ENCODE data around the gene FAM161A. TPM values are rescaled to one million over a fixed set of nuclear protein-coding genes. Genes with fewer than 3 reads are reported as not detected.
A peak's percentile ranks its signal among the peaks of the same experiment; 100 is the strongest.

Gene FAM161A
- total RNA-seq, 2 experiments from 2014 or later = 0.91 to 1.0 TPM

GRCh38 chr2:61888267-61889055 lies 34.6 kb upstream of the FAM161A start, which contains the start of gene CCT4:
Gene CCT4, minus strand, starts transcription at chr2:61888656. Its CDS starts 149 bp downstream, at chr2:61888507.
- peak within 1 kb of the TSS; percentile 100 for H3K27ac Mint-ChIP-seq
- ATAC-seq (ENCODE audit: poor library complexity) = peak; percentile 79
- POLR2A ChIA-PET = no interaction called here

GRCh38 chr2:61887717-61888266 lies 33.9 kb upstream of the FAM161A start:
- Histone ChIP-seq H3K4me1 (ENCODE audit: insufficient read depth, low read length) (peaks cover 19% of the 10 kb centered on the region), H3K27ac (ENCODE audit: low read depth in 1 of 2, low read length in 2 of 2) (peak overlapping the region; percentile 90 to 98), H3K4me3 (ENCODE audit: low read length) (peak overlapping the region; percentile 79), H3K36me3 (ENCODE audit: insufficient read depth, low read length) (peaks cover 34% of the 10 kb centered on the region), H3K9me3 (ENCODE audit: control insufficient read depth in 1 of 2, insufficient read depth in 1 of 2, low read length in 2 of 2) (no peaks in the 10 kb centered on the region), H3K27me3 (ENCODE audit: control insufficient read depth in 1 of 2, insufficient read depth in 2 of 2, low read length in 2 of 2) (no peaks in the 10 kb centered on the region)
- ChIA-PET POLR2A (no interaction called here), CTCF (interaction anchor here (1.0 kb wide), 2 partner anchors 11 to 34 kb away, joined by 3 read pairs; partner anchors contain the start of gene FAM161A)
- ATAC-seq (ENCODE audit: poor library complexity) (peak; percentile 25), DNase-seq (peak in 4 of 14 experiments; percentile 5 to 46 (median 16))
- Mint-ChIP-seq H3K9me3 (no peaks in the 10 kb centered on the region), H3K27ac (peak overlapping the region; percentile 100), H3K4me3 (peak overlapping the region; percentile 100), H3K36me3 (ENCODE audit: low read depth) (peaks cover 53% of the 10 kb centered on the region), H3K27me3 (no peaks in the 10 kb centered on the region), H3K4me1 (ENCODE audit: low read depth) (peaks cover 38% of the 10 kb centered on the region)
- intact Hi-C loops (cut with DNase I, micrococcal nuclease) = loop anchor here (1.0 to 10.0 kb wide), 8 partner anchors 17 to 820 kb away; partner anchors contain the start of genes FAM161A (in 2 of the 2), B3GNT2 (in 1 of the 2), COMMD1 (in 1 of the 2) and SANBR (in 1 of the 2)
- TF ChIP-seq CTCF (IDR thresholded peaks at IDR 0.05) = no peak

More at GRCh38 chr2:61888267-61889055, 34.6 kb upstream of the FAM161A start, which contains the start of gene CCT4:
- Histone ChIP-seq H3K4me1 (ENCODE audit: insufficient read depth, low read length) (peaks cover 19% of the 10 kb centered on the region), H3K9me3 (ENCODE audit: control insufficient read depth in 1 of 2, insufficient read depth in 1 of 2, low read length in 2 of 2) (no peaks in the 10 kb centered on the region), H3K36me3 (ENCODE audit: insufficient read depth, low read length) (peaks cover 28% of the 10 kb centered on the region), H3K4me3 (ENCODE audit: low read length) (peak within 1 kb of the TSS; percentile 79), H3K27ac (ENCODE audit: low read depth in 1 of 2, low read length in 2 of 2) (peak within 1 kb of the TSS; percentile 90 to 98), H3K27me3 (ENCODE audit: control insufficient read depth in 1 of 2, insufficient read depth in 2 of 2, low read length in 2 of 2) (no peaks in the 10 kb centered on the region)
- Mint-ChIP-seq H3K4me1 (ENCODE audit: low read depth) (peaks cover 38% of the 10 kb centered on the region), H3K9me3 (no peaks in the 10 kb centered on the region), H3K36me3 (ENCODE audit: low read depth) (peaks cover 46% of the 10 kb centered on the region), H3K27me3 (no peaks in the 10 kb centered on the region), H3K4me3 (peak within 1 kb of the TSS; percentile 100)
- DNase-seq = peak; percentile 83 to 96 (median 88)
- no peak for TF ChIP-seq CTCF (IDR thresholded peaks at IDR 0.05)
- CTCF ChIA-PET = interaction anchor here (1.0 kb wide), 1 partner anchor 34 kb away, joined by 3 read pairs; the partner anchor contains the start of gene FAM161A
- intact Hi-C loops (cut with DNase I, micrococcal nuclease) = loop anchor here (1.0 to 10.0 kb wide), 6 partner anchors 16 to 821 kb away; partner anchors contain the start of genes B3GNT2 (in 1 of the 2), COMMD1 (in 1 of the 2), FAM161A (in 1 of the 2) and SANBR (in 1 of the 2)

DNA sequence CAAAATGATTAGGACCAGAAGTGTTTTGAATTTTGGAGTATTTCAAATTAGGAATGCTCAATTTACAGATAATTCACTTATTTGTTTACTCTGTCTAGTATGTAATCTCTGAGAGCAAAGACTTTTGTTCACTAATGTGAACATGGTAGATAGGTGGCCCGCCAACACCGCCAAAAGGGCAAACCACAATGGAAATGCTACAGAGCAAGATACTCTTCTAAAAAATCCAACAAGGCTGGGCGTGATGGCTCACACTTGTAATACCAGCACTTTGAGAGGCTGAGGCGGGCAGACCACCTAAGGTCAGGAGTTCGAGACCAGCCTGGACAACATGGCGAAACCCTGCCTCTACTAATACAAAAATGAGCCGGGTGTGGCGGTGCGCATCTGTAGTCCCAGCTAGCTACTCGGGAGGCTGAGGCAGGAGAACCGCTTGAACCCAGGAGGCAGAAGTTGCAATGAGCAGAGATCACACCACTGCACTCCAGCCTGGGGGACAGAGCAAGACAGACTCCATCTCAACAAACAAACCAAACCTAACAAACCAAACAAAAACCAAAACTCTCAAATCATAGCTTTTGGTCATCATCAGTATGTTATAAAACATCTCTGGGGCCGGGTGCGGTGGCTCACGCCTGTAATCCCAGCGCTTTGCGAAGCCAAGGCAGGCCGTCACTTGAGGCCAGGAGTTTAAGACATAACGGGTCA lies 32.2 kb upstream of the FAM161A start:
- POLR2A ChIA-PET = interaction anchor here (1.1 to 1.4 kb wide), 2 partner anchors 19 to 33 kb away, joined by 3 read pairs; partner anchors contain the start of gene FAM161A
- TF ChIP-seq CTCF (IDR thresholded peaks at IDR 0.05) = no peak
- CTCF ChIA-PET = no interaction called here
- DNase-seq (no peak), ATAC-seq (ENCODE audit: poor library complexity) (no peak)
- H3K4me1 Mint-ChIP-seq (ENCODE audit: low read depth) = peaks cover 38% of the 10 kb centered on the region
- Histone ChIP-seq H3K9me3 (ENCODE audit: control insufficient read depth in 1 of 2, insufficient read depth in 1 of 2, low read length in 2 of 2) (no peaks in the 10 kb centered on the region), H3K27me3 (ENCODE audit: control insufficient read depth in 1 of 2, insufficient read depth in 2 of 2, low read length in 2 of 2) (no peaks in the 10 kb centered on the region), H3K4me3 (ENCODE audit: low read length) (no peak overlapping the region), H3K4me1 (ENCODE audit: insufficient read depth, low read length) (peaks cover 19% of the 10 kb centered on the region), H3K36me3 (ENCODE audit: insufficient read depth, low read length) (peaks cover 49% of the 10 kb centered on the region), H3K27ac (ENCODE audit: low read depth in 1 of 2, low read length in 2 of 2) (peak overlapping the region in 1 of 2 donors; percentile 22)
- H3K27me3 Mint-ChIP-seq = no peaks in the 10 kb centered on the region
- H3K27ac Mint-ChIP-seq = peak overlapping the region; percentile 100
- no peaks in the 10 kb centered on the region for H3K9me3 Mint-ChIP-seq
- H3K4me3 Mint-ChIP-seq = peak overlapping the region; percentile 100
- H3K36me3 Mint-ChIP-seq (ENCODE audit: low read depth) = peaks cover 70% of the 10 kb centered on the region
- intact Hi-C loops (cut with DNase I, micrococcal nuclease) = loop anchor here in 1 of 2 experiments (2.0 to 10.0 kb wide), 5 partner anchors 31 to 819 kb away; partner anchors contain the start of genes B3GNT2, FAM161A and SANBR
